ENCODE measurements around the gene JUNB.

DNA sequence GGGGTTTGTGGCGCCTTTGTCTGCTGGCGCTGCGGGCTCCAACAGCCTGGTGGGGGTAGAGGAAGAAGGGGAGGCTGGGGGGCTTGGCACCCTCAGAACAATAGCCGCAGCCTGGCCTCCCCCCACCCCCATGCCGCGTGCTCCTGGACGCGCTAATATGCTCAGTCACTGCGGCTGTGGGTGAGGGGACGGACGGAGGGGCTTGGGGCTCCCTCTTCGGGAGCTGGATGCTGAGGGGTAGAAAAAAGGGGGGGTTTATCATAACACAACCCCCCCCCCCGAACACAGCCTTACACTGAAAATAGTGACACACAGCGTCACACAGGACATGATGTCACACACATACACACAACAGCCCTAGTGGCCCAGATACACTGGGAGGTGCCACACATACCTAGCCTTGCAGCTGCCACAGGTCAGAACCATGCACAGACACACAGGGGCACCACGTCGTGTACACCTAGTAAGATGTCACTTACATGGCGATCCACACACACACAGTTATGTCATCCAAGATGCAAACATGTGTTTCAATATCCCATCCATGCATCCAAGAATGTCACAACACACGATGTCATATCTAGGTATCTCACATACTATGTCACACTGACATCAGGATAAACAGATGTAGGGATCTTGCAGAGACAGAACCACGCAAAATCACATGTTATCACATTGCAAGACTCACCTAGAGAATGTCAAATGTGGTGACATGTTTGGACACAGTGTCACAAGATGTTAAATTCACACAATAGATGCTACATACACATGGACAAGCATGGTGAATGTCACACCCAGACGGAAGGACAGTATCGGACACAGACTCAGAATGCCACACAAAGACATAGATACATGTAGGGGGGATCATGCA is 47.8 kb downstream of the JUNB start:
- no peak for TF ChIP-seq SNAI2 (CRISPR knock-in tag; IDR thresholded peaks at IDR 0.05)
- no peak for TF ChIP-seq TCF4 (CRISPR knock-in tag; IDR thresholded peaks at IDR 0.05; ENCODE audit: borderline replicate concordance)
- no peak for TF ChIP-seq ZNF565 (CRISPR knock-in tag; conservative IDR thresholded peaks at IDR 0.05; ENCODE audit: low read depth)
- no peak for TF ChIP-seq ZFP3 (CRISPR knock-in tag; IDR thresholded peaks at IDR 0.05)
- TF ChIP-seq ZFP30 (CRISPR knock-in tag; IDR thresholded peaks at IDR 0.05): no peak
- no peak for TF ChIP-seq OSR1 (CRISPR knock-in tag; IDR thresholded peaks at IDR 0.05)
- TF ChIP-seq GLIS3 (CRISPR knock-in tag; IDR thresholded peaks at IDR 0.05): no peak
- TF ChIP-seq, protein P1, sequence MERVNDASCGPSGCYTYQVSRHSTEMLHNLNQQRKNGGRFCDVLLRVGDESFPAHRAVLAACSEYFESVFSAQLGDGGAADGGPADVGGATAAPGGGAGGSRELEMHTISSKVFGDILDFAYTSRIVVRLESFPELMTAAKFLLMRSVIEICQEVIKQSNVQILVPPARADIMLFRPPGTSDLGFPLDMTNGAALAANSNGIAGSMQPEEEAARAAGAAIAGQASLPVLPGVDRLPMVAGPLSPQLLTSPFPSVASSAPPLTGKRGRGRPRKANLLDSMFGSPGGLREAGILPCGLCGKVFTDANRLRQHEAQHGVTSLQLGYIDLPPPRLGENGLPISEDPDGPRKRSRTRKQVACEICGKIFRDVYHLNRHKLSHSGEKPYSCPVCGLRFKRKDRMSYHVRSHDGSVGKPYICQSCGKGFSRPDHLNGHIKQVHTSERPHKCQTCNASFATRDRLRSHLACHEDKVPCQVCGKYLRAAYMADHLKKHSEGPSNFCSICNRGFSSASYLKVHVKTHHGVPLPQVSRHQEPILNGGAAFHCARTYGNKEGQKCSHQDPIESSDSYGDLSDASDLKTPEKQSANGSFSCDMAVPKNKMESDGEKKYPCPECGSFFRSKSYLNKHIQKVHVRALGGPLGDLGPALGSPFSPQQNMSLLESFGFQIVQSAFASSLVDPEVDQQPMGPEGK (CRISPR knock-in tag; IDR thresholded peaks at IDR 0.05; ENCODE audit: borderline replicate concordance): peak; percentile 33; the same call in 1 of the 2 replicates
- no peak for TF ChIP-seq PPARA (CRISPR knock-in tag; IDR thresholded peaks at IDR 0.05; ENCODE audit: borderline replicate concordance)
- TF ChIP-seq ZNF70 (CRISPR knock-in tag; IDR thresholded peaks at IDR 0.05): no peak
- no peak for TF ChIP-seq RARB (CRISPR knock-in tag; IDR thresholded peaks at IDR 0.05)
- no peak for TF ChIP-seq ZC3H10 (CRISPR knock-in tag; IDR thresholded peaks at IDR 0.05)
- no peak for TF ChIP-seq TOX (CRISPR knock-in tag; IDR thresholded peaks at IDR 0.05; ENCODE audit: borderline replicate concordance)
